Left ventricle myocardium superior (tissue), 1 donor: ENCODE measurements around the gene AKR1D1. TPM values are rescaled to one million over a fixed set of nuclear protein-coding genes. Genes with fewer than 3 reads are reported as not detected.
A peak's percentile ranks its signal among the peaks of the same experiment; 100 is the strongest.
"Not testable (repeated sequence)": the region's sequence is repeated elsewhere in the genome, so short reads cannot be mapped to it uniquely, and the experiment has no call there.

Experiments used
- ATAC-seq: fragments of 200-7000 bp; cut with Tn5 transposase; one replicate; pipeline ENCODE4 v1.9.1; 2020; ENCODE audit warnings: mild to moderate bottlenecking, moderate library complexity
- DNase-seq: peaks from one replicate; pipeline ENCODE4 v3.0.0-alpha.2; 2020
- intact Hi-C: fragments of 100-400 bp; cut with micrococcal nuclease; formaldehyde crosslinking; loops from one replicate; pipeline ENCODE4 v1.11.0; 2022
- total RNA-seq: library from RNA; stranded (reverse); fragmentation: NEBNext Ultra II Directional; extraction: Animal tissue kit (Norgen Biotek cat#: 25700); gene quantifications from one replicate; pipeline ENCODE4 v1.2.1, GENCODE V29; 2021
- donor health status: DM: no; HTN: yes; CAD: no; lungs with severe emphysema.

Gene AKR1D1
- total RNA-seq, 1 donor from 2014 or later: not detected

GRCh38 chr7:138105221-138105620, 29.0 kb downstream of the AKR1D1 start:
- ATAC-seq: no peak
- DNase-seq: no peak
- intact Hi-C loops: no loop called here

- intact Hi-C loops: no loop called here
- DNase-seq (no peak), ATAC-seq (no peak)
These were observed 38.8 kb downstream of the AKR1D1 start for GRCh38 chr7:138115047-138115446.

GRCh38 chr7:138116141-138116540, 39.9 kb downstream of the AKR1D1 start:
- no peak for ATAC-seq
- no peak for DNase-seq
- intact Hi-C loops: no loop called here

- ATAC-seq (no peak), DNase-seq (no peak)
- intact Hi-C loops: no loop called here
These were observed 40.6 kb downstream of the AKR1D1 start for GRCh38 chr7:138116892-138117291.

GRCh38 chr7:138120140-138120827, 44.0 kb downstream of the AKR1D1 start:
- intact Hi-C loops: no loop called here
- ATAC-seq: no peak
- DNase-seq: no peak

GRCh38 chr7:138122162-138122561, 45.9 kb downstream of the AKR1D1 start:
- DNase-seq: no peak
- intact Hi-C loops: no loop called here
- ATAC-seq: no peak

GRCh38 chr7:138125119-138125518, 48.9 kb downstream of the AKR1D1 start:
- intact Hi-C loops: no loop called here

GRCh38 chr7:138125598-138126111, 49.4 kb downstream of the AKR1D1 start:
- DNase-seq (no peak), ATAC-seq (peak; percentile 47)
- intact Hi-C loops: no loop called here

More at GRCh38 chr7:138125119-138125518, 48.9 kb downstream of the AKR1D1 start:
- DNase-seq: no peak
- no peak for ATAC-seq

GRCh38 chr7:138126928-138127327, 50.7 kb downstream of the AKR1D1 start:
- intact Hi-C loops: no loop called here
- ATAC-seq: no peak
- DNase-seq: no peak

GRCh38 chr7:138127996-138128395, 51.7 kb downstream of the AKR1D1 start:
- DNase-seq: no peak
- no peak for ATAC-seq
- intact Hi-C loops: no loop called here

- ATAC-seq (no peak), DNase-seq (no peak)
- intact Hi-C loops: no loop called here
These were observed 53.4 kb downstream of the AKR1D1 start for GRCh38 chr7:138129551-138130165.

GRCh38 chr7:138137423-138138171, 61.3 kb downstream of the AKR1D1 start:
- no peak for DNase-seq
- ATAC-seq: no peak
- intact Hi-C loops: no loop called here

GRCh38 chr7:138138244-138138643, 62.0 kb downstream of the AKR1D1 start:
- ATAC-seq (no peak), DNase-seq (no peak)
- intact Hi-C loops: no loop called here

- intact Hi-C loops: no loop called here
- no peak for DNase-seq
- no peak for ATAC-seq
These were observed 66.4 kb downstream of the AKR1D1 start for GRCh38 chr7:138142583-138143201.

- intact Hi-C loops: no loop called here
- ATAC-seq (no peak), DNase-seq (no peak)
These were observed 68.7 kb downstream of the AKR1D1 start for GRCh38 chr7:138144958-138145357.

GRCh38 chr7:138146221-138146620, 70.0 kb downstream of the AKR1D1 start:
- DNase-seq, intact Hi-C loops, ATAC-seq: not testable (repeated sequence)

- ATAC-seq, intact Hi-C loops, DNase-seq: not testable (repeated sequence)
These were observed 70.8 kb downstream of the AKR1D1 start for GRCh38 chr7:138146757-138147734.

- intact Hi-C loops: no loop called here
- no peak for ATAC-seq
- no peak for DNase-seq
These were observed 75.7 kb downstream of the AKR1D1 start for GRCh38 chr7:138151731-138152577.
